Measurements from ENCODE around the gene DLAT.
"Not testable (repeated sequence)": the region's sequence is repeated elsewhere in the genome, so short reads cannot be mapped to it uniquely, and the experiment has no call there.

DLAT gene

DNA sequence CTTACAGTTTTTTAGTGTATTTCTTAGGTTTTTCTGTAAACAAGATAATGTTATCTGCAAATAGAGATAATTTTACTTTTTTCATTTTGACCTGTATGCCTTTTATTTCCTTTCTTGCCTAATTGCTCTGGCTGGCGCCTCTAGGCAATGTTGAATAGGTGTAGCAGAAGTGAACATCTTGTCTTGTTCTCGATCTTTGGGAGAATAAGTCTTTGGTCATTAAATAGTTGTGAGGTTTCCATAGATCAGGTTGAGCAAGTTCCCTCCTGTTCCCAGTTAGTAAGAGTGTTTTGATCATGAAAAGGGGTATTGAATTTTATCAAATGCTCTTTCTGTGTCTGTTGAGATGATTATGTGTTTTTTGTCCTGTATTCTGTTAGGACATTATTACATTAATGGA is 24.6 kb downstream of the DLAT start:
- no peak for DNase-seq (ENCODE audit: low read depth in 2 of 2)

DNA sequence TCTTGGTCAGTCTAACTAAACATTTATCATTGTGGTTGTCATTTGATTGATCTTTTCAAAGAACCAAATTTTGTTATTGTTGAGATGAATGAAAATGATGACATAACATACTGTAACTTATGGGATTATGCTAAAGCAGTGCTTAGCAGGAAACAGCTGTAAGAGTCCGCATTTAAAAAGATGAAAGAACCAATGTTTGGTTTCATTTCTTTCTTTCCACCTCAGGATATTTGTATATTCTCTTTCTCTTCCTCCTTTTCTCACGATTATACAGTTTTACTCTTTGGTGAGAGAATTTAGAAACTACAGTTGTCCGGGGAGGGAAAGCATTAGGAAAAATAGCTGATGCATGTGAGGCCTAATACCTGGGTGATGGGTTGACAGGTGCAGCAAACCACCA is 25.5 kb downstream of the DLAT start:
- DNase-seq (ENCODE audit: low read depth in 2 of 2) = no peak

DNA sequence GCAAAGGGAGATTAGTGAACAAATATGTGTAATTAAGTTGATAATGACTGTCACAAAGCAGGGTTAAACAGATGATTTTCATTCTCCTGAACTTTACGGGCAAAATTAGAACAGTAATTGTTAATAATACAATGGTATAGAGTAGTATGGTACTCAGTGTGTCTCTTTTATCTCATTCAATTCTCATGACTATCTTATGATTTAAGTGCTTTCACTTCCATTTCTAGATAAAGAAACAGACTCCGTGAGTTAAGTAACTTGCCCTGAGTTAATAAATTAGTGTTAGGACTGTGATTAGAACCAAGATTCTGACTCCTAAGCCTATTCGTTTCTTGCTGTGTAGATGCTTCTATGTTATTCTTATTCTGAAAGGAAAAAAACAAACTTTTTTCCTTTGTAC is 26.6 kb downstream of the DLAT start:
- no peak for DNase-seq (ENCODE audit: low read depth in 2 of 2)

DNA sequence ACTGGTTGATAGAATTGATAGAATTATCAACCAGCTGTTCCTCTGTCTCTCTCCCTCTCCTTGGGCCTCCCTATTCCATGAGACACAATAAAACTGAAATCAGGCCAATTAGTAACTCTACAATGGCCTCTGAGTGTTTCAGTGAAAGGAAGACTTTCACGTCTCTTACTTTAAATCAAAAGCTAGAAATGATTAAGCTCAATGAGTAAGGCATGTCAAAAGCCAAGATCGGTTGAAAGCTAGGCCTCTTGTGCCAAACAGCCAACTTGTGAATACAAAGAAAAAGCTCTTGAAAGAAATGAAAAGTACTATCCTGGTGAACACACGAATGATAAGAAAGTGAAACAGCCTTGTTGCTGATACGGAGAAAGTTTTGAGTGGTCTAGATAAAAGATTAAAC is 32.0 kb downstream of the DLAT start:
- DNase-seq (ENCODE audit: low read depth in 2 of 2) = no peak

DNA sequence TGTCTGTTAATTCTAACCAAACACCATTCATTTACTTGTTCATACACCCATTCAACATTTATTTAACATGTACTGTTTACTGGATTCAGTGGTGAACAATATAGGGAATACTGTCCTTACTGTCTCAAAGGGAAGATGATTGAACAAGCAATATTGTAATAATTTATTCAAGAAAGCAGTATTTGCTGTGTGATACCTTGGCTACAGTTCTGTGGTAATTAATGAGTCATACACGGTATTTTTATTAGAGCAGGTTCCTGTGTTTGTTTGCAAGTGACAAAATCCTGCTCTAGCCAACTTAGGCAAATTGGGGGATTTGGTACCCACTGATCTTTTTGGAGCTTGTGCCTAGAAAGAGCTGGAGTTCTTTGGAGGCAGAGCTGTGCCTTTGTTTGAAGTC is 32.9 kb downstream of the DLAT start:
- no peak for DNase-seq (ENCODE audit: low read depth in 2 of 2)

DNA sequence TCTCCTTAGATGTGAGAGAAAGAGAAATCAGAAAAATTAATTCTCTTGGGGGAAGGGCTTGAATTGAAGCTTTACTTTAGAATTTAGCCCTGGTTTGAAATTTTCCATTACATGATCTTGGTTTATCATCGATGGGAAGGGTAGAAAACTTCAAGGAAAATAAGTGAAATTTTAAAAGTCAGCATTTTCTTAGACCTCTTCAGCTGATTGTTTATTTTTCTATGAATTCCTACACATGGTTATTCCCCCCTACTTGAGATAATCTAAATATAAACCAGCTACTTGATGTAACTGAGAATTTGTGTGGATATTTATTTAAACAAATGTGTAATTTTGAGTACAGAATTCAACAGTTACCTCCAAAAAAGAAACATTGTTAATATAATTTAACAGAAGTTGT is 37.7 kb downstream of the DLAT start:
- DNase-seq (ENCODE audit: low read depth in 2 of 2) = no peak

DNA sequence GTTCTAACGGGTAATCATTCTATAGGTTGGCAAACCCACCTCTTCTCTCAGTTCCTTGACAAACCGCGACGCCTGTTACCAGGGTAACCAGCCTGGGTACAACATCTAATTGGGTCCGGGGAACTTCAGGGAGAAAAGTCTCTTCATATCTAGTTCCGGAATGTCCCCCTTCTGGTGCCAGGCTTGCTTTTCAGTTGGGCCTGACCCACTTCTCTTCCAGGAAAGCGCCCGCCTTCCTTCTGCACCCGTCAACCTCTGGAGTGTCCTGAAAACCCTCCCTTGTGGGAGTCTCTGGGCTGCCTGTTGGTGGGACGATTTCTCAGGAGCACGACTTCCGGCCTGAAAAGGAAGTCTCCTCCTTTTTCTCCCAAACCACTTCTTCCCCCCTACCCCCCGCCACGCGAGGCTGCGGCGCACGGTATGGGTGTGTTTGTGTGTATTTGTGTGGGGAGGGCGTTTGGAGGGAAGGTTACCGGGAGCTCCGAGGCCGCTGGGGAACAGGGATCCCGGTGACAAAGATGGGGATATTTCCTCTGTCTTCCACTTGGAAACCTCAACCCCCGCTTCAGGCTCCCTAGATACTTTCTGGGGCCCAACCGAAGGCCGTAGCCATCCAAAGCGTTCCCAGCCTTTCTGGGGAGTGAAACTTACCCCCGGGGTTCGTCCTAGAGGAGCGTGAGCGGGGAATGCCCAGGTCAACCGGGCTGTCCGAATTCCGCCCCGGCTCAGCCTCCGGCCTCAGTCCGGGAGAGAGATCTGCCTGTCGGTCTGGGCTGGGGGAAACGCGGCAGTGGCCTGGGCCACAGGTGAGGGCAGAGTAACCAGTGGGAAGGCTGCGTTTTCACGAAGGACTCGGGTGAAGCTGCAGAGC is 49.0 kb downstream of the DLAT start, which contains the start of the genes NKAPD1 and PIH1D2:
Gene NKAPD1 (plus strand): TSS at position 359 of the 871 bp plus-strand sequence. CDS start 1,276 bp downstream, outside the sequence.
Gene PIH1D2 (minus strand): TSS at position 77 of the 871 bp plus-strand sequence. CDS start 843 bp downstream, outside the sequence.
- peak; percentile 55 to 68 for DNase-seq (ENCODE audit: low read depth in 2 of 2)

DNA sequence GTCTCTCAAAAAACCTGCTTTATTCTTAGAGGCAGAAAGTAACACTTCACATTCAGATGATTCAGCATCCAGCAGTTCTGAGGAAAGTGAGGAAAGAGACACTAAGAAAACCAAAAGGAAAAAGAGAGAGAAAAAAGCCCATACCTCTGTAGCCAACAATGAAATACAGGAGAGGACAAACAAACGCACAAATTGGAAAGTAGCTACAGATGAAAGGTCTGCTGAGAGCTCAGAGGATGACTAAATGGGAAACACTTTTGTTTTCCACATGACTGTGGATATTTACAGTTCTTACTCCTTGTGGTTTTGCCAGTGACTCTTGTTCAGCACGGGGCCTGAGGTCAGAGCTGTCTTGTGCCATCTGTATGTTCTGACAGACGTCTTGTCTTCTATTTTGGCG is 57.5 kb downstream of the DLAT start:
- peak in 1 of 2 donors; percentile 9 for DNase-seq (ENCODE audit: low read depth in 2 of 2)

DNA sequence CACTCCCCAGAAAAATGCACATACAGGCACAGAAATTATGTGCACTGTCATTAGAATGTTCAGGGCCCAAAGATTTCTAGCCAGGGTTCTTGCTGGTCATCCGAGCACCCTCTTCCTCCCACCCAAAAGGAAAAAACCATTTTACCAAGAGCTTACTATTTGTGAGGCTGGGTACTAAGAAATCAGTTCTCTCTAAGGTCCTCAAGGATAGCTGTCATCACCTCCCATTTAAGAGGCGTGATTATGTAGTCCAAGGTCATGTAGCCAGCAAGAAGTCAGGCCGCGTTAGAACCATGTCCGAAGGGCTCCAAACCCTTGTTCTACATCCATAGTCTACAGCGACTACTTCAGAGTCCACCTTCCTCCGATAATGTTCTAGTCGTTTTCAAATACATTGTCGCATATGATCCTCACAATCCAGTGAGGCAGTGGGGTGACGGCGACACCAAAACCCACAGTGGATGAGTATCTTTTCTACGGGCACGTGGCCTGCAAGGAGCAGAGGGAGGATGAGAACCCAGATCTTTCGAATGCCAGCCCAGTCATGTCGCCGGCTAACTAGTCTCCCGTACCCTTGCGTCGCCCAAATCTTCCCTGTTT is 60.7 kb downstream of the DLAT start:
- peak in 1 of 2 donors; percentile 23 for DNase-seq (ENCODE audit: low read depth in 2 of 2)

DNA sequence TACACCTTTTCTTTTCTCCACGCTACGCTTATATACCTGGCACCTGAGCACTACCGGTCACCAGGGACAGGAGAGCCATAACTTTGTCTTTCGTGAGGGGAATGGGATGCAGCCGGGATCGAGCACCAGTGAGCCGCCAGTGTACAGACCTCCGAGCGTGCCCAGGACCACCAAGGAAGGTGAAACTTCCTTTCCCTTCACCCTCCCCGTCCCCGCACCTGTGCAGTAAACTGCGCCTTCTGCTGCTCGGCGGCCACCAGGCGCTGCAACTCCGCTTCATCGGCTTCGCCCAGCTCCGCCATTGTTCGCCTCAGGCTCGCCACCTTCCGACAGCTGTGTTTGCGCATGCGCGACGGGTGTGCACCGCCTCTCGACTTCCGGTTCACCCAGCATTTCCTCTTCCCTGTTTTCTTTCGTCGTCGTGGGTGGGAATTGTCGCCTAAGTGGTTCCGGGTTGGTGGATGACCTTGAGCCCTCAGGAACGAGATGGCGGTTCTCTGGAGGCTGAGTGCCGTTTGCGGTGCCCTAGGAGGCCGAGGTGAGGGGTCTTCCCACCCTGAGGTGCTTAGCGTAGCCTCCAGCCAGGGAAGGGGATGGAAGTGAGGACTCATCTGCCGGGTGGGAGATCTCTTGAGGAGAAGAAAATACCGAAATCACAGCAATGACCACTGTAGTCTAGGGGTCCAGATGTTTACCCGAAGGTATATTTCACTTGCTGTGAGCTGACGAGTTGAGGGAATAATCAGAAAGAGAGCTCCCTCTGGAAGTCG is 61.4 kb downstream of the DLAT start, which contains the start of the genes SDHD and TIMM8B:
Gene SDHD (plus strand): TSS at position 452 of the 770 bp plus-strand sequence. CDS start 35 bp downstream, at position 487.
Gene TIMM8B (minus strand): TSS at position 335 of the 770 bp plus-strand sequence. CDS start 33 bp downstream, at position 302.
- peak; percentile 89 to 91 for DNase-seq (ENCODE audit: low read depth in 2 of 2)

DNA sequence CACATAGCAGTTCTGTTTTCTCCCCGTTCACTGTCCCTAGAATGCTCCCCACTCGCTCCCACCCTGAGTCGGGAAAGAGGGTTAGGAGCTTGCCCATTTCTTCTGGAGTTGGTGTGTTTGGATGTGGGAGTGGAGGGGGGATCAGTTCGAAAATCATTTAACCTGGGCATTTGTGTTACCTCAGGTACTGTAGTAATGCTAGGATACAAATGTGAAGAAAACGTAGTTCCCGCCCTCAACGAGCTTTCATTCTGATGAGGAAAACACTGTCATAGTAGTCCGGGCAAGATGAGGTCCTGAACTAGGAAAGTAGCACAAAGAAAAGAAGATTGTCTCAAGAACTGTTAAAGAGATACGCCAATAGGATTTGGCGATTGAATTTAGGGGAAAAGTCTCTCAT is 62.0 kb downstream of the DLAT start:
- no peak for DNase-seq (ENCODE audit: low read depth in 2 of 2)

DNA sequence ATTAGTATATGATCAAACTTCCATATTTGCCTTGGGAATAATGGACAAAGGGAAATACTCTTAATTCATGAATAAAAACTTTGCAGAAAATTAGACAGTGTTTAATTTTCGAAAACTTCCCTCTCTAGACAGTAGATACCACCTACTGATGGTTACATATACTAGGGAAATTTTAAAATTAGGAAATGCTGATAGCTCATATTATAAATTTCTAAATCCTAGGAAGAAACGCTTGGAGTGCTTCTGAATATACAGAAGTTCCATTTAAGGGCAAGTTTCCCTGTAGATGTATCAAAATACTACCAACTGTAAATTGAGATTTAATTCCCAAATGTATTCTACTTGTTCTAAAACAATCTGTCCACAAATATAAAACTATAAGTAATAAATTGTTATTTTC is 70.1 kb downstream of the DLAT start:
- not testable (repeated sequence) for DNase-seq (ENCODE audit: low read depth in 2 of 2)

DNA sequence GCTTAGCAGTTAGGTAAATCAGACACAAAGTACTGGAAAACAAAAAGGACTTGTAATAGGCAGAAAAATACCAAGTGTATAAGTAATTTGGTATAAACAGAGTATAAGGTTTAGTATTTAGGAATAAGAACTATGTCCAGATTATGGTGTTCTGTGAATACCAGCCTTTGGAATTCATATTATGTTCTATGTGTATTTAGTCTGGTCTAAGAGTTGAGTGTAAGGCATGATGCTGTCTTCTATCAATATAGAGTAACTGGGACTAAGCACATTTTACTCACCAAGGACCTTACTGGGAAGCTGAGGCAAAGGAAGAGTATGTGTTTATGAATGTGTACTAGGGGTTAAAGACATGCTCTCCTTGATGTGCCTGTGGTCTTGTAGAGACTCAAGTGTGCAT is 71.0 kb downstream of the DLAT start:
- no peak for DNase-seq (ENCODE audit: low read depth in 2 of 2)

DNA sequence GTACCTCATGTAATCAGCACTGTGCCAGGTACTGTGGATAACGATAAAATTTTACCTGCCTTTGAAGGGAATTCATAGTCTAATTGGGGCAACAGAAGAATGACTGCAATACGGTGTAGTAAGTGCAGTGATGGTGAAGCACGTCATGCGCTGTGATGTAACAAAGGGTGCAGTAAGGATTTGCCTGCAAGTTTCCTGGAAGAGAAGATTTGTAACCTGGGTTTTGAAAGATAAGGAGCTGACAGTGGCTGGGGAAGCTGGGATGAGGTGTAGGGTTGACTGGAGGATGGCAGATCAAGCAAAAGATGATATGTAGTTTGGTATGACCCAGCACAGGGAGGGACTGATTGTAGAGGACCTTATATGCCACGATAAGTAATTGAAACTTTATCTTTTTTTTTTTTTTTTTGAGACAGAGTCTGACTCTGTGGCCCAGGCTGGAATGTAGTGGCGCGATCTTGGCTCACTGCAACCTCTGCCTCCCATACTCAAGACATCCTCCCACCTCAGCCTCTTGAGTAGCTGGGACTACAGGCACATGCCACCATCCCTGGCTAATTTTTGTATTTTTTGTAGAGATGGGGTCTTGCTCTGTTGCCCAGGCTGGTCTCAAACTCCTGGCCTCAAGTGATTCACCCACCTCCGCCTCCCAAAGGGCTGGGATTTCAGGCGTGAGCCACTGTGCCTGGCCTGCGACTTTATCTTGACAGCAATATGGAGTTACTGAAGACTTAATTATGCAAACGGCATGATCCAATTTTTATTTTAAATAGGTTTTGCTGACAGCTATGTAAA is 72.7 kb downstream of the DLAT start:
- DNase-seq (ENCODE audit: low read depth in 2 of 2) = no peak

DNA sequence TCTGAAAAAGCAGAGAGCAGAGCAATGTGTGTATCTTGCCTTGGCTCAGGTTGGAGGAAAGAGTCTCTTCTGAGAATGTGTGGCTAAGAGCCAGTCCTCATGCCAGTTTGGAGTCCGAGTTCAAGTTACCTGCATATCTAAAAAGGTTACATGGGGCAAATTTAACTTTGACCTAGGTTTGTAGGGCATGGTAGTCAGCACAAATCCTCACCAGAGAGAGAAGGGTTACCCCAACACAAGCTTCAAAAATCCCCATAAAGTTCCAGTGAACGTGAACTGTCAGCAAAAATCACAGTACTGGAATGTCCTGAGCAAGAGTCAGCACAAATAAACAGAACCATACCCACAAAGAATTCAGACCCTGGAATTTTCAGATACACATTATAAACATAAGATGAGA is 75.3 kb downstream of the DLAT start:
- no peak for DNase-seq (ENCODE audit: low read depth in 2 of 2)

DNA sequence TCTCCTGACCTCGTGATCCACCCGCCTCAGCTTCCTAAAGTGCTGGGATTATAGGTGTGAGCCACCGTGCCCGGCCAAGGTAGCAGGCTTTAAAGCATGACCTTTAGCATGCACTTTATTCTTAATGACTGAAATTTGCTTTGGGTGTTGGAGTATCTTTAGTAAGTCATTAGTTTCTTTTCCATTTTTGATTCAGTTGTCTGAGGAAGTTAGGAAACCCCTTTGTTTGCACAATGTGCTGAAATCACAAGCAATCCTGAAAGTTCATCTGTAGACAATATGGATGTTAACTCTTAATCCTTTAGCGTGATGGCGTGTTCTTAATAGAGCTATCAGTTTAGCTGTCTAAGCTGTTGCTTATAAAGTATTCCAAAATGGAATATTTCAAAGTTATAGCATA is 78.2 kb downstream of the DLAT start:
- DNase-seq (ENCODE audit: low read depth in 2 of 2) = no peak

DNA sequence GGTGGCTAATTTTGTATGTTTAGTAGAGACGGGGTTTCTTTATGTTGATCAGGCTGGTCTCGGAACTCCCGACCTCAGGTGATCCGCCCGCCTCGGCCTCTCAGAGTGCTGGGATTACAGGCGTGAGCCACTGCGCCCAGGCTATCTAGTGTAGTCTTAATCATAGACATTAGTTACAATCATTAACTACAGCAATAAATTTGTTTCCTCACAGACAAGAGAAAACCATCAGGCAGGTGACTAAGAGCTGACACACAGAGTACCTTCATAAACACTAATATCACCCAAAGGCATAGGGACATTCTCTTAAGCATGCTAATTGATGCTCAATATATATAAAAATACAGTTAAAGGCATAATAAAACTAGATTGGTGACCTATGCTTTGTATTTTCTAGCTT is 80.9 kb downstream of the DLAT start:
- DNase-seq (ENCODE audit: low read depth in 2 of 2) = no peak
